Muscle of back (tissue), 11 donors: Measurements from ENCODE around the gene ADPRM. TPM values are rescaled to one million over a fixed set of nuclear protein-coding genes. Genes with fewer than 3 reads are reported as not detected.

ENCODE experiments used
- DNase-seq, 3 donors: peaks; one replicate each; pipeline versions ENCODE4 v3.0.0 to v3.0.0-alpha.2; 2013
- polyA plus RNA-seq, 10 donors: library from polyadenylated mRNA; unstranded; fragments of 120-200 nt; gene quantifications; one replicate each; pipeline ENCODE4 v1.2.1, GENCODE V29; 2013; ENCODE audit not compliant: insufficient read length in 10 of 10

Gene ADPRM
- polyA plus RNA-seq, 10 donors: 15.8 to 21.5 (median 17.9) TPM

GRCh38 chr17:10738521-10739258 is 41.3 kb downstream of the ADPRM start:
- peak in 2 of 3 donors; percentile 61 to 80 for DNase-seq

GRCh38 chr17:10739386-10739785 is 42.0 kb downstream of the ADPRM start:
- no peak for DNase-seq

- no peak for DNase-seq
Measured at GRCh38 chr17:10741416-10742135, 44.2 kb downstream of the ADPRM start.

GRCh38 chr17:10742431-10742830 is 45.0 kb downstream of the ADPRM start:
- DNase-seq: no peak

- DNase-seq: peak; percentile 52 to 80 (median 73)
Measured at GRCh38 chr17:10743316-10744009, 46.1 kb downstream of the ADPRM start.

GRCh38 chr17:10744501-10745000 is 47.2 kb downstream of the ADPRM start:
- DNase-seq: no peak

GRCh38 chr17:10745231-10745630 is 47.8 kb downstream of the ADPRM start:
- DNase-seq: no peak

GRCh38 chr17:10748531-10749181 is 51.3 kb downstream of the ADPRM start:
- no peak for DNase-seq

GRCh38 chr17:10750210-10750609 is 52.8 kb downstream of the ADPRM start:
- no peak for DNase-seq

- no peak for DNase-seq
Measured at GRCh38 chr17:10751563-10751962, 54.2 kb downstream of the ADPRM start.

GRCh38 chr17:10752696-10753095 is 55.3 kb downstream of the ADPRM start:
- no peak for DNase-seq

- DNase-seq: no peak
Measured at GRCh38 chr17:10754109-10754508, 56.7 kb downstream of the ADPRM start.

GRCh38 chr17:10754861-10755591 is 57.6 kb downstream of the ADPRM start:
- peak in 1 of 3 donors; percentile 50 for DNase-seq

- no peak for DNase-seq
Measured at GRCh38 chr17:10755592-10756127, 58.3 kb downstream of the ADPRM start.

- no peak for DNase-seq
Measured at GRCh38 chr17:10756185-10756584, 58.8 kb downstream of the ADPRM start.

- no peak for DNase-seq
Measured at GRCh38 chr17:10756619-10757018, 59.2 kb downstream of the ADPRM start.

GRCh38 chr17:10757067-10757466 is 59.7 kb downstream of the ADPRM start:
- DNase-seq: no peak

- DNase-seq: no peak
Measured at GRCh38 chr17:10757647-10758046, 60.3 kb downstream of the ADPRM start.

- DNase-seq: no peak
Measured at GRCh38 chr17:10758062-10758461, 60.7 kb downstream of the ADPRM start.
